ENCODE results near the gene DCPS. TPM values are rescaled to one million over a fixed set of nuclear protein-coding genes. Genes with fewer than 3 reads are reported as not detected.

Gene DCPS
- total and polyA plus RNA-seq, 7 experiments from 2014 or later: 11.0 to 39.2 (median 17.9) TPM

- Mint-ChIP-seq H3K27me3 (no peaks in the 10 kb centered on the region), H3K36me3 (peaks cover 18 to 51% (median 28%) of the 10 kb centered on the region in 5 donors), H3K4me3 (peak overlapping the region in 1 of 10 donors; percentile 16), H3K27ac (peak overlapping the region in 3 of 9 donors; percentile 13 to 65 (median 56)), H3K4me1 (peaks cover 16 to 46% (median 33%) of the 10 kb centered on the region in 7 donors), H3K9me3 (peaks cover 0 to 10% (median 5%) of the 10 kb centered on the region in 11 donors)
- CTCF ChIA-PET: interaction anchor here (3.3 kb wide), 1 partner anchor 170 kb away, joined by 21 read pairs; no protein-coding TSS in a partner anchor
- peaks cover 0 to 2% of the 10 kb centered on the region in 2 donors for H3K4me1 ChIP-seq (ENCODE audit: control insufficient read depth in 2 of 2, insufficient read depth in 2 of 2, low read length in 2 of 2)
- peak; percentile 65 for ATAC-seq
- peaks cover 0 to 34% (median 3%) of the 10 kb centered on the region in 3 experiments for H3K36me3 ChIP-seq (ENCODE audit: control insufficient read depth in 2 of 3, insufficient read depth in 3 of 3, low read length in 3 of 3)
- H3K9me3 ChIP-seq (ENCODE audit: control insufficient read depth in 2 of 3, low read length in 3 of 3): no peaks in the 10 kb centered on the region
- H3K27ac ChIP-seq (ENCODE audit: low read depth, low read length): no peak overlapping the region
- H3K27me3 ChIP-seq (ENCODE audit: control insufficient read depth in 2 of 2, insufficient read depth in 2 of 2, low read length in 2 of 2): no peaks in the 10 kb centered on the region
- POLR2A ChIA-PET: interaction anchor here (1.1 kb wide), 1 partner anchor 169 kb away, joined by 3 read pairs; no protein-coding TSS in a partner anchor
- intact Hi-C loops (cut with micrococcal nuclease): loop anchor here (2.0 to 5.0 kb wide), 2 partner anchors 105 to 681 kb away; no protein-coding TSS in a partner anchor
- DNase-seq: no peak
- no peak overlapping the region for H3K4me3 ChIP-seq (ENCODE audit: low read length)
These were observed 7.8 kb downstream of the DCPS start for GRCh38 chr11:126311401-126312291.

GRCh38 chr11:126312961-126313360 is 9.1 kb downstream of the DCPS start:
- Histone ChIP-seq H3K27ac (ENCODE audit: low read depth, low read length) (no peak overlapping the region), H3K4me3 (ENCODE audit: low read length) (no peak overlapping the region), H3K4me1 (ENCODE audit: control insufficient read depth in 2 of 2, insufficient read depth in 2 of 2, low read length in 2 of 2) (peaks cover 7 to 8% of the 10 kb centered on the region in 2 donors), H3K36me3 (ENCODE audit: control insufficient read depth in 2 of 3, insufficient read depth in 3 of 3, low read length in 3 of 3) (peaks cover 0 to 25% (median 0%) of the 10 kb centered on the region in 3 experiments), H3K9me3 (ENCODE audit: control insufficient read depth in 2 of 3, low read length in 3 of 3) (no peaks in the 10 kb centered on the region), H3K27me3 (ENCODE audit: control insufficient read depth in 2 of 2, insufficient read depth in 2 of 2, low read length in 2 of 2) (no peaks in the 10 kb centered on the region)
- Mint-ChIP-seq H3K27ac (peak overlapping the region in 1 of 9 donors; percentile 32), H3K36me3 (peaks cover 18 to 49% (median 31%) of the 10 kb centered on the region in 5 donors), H3K4me1 (peaks cover 20 to 46% (median 36%) of the 10 kb centered on the region in 7 donors), H3K4me3 (no peak overlapping the region), H3K9me3 (peaks cover 0 to 11% (median 5%) of the 10 kb centered on the region in 11 donors), H3K27me3 (no peaks in the 10 kb centered on the region)
- no peak for DNase-seq
- ChIA-PET POLR2A (interaction anchor here (1.1 to 1.3 kb wide), 2 partner anchors 10 to 31 kb away, joined by 4 to 9 read pairs; partner anchors contain the start of gene TIRAP), CTCF (no interaction called here)
- intact Hi-C loops (cut with micrococcal nuclease): loop anchor here in 1 of 2 donors (5.0 kb wide), 1 partner anchor 679 kb away; no protein-coding TSS in a partner anchor
- no peak for ATAC-seq

- POLR2A ChIA-PET: no interaction called here
- H3K4me1 Mint-ChIP-seq: peaks cover 27 to 50% (median 42%) of the 10 kb centered on the region in 7 donors
- no peak overlapping the region for H3K27ac ChIP-seq (ENCODE audit: low read depth, low read length)
These were observed 10.0 kb downstream of the DCPS start for GRCh38 chr11:126313826-126314225.

GRCh38 chr11:126317432-126317755 is 13.5 kb downstream of the DCPS start:
- Mint-ChIP-seq H3K27ac (peak overlapping the region; percentile 7 to 92 (median 87)), H3K27me3 (no peaks in the 10 kb centered on the region), H3K9me3 (peaks cover 0 to 11% (median 5%) of the 10 kb centered on the region in 11 donors), H3K4me1 (peaks cover 39 to 50% (median 42%) of the 10 kb centered on the region in 7 donors), H3K36me3 (peaks cover 17 to 49% (median 39%) of the 10 kb centered on the region in 5 donors), H3K4me3 (peak overlapping the region; percentile 10 to 77 (median 62))
- Histone ChIP-seq H3K27ac (ENCODE audit: low read depth, low read length) (peak overlapping the region; percentile 62), H3K36me3 (ENCODE audit: control insufficient read depth in 2 of 3, insufficient read depth in 3 of 3, low read length in 3 of 3) (peaks cover 0 to 6% (median 0%) of the 10 kb centered on the region in 3 experiments), H3K27me3 (ENCODE audit: control insufficient read depth in 2 of 2, insufficient read depth in 2 of 2, low read length in 2 of 2) (no peaks in the 10 kb centered on the region), H3K4me1 (ENCODE audit: control insufficient read depth in 2 of 2, insufficient read depth in 2 of 2, low read length in 2 of 2) (peaks cover 24 to 25% of the 10 kb centered on the region in 2 donors), H3K4me3 (ENCODE audit: low read length) (peak overlapping the region; percentile 38), H3K9me3 (ENCODE audit: control insufficient read depth in 2 of 3, low read length in 3 of 3) (no peaks in the 10 kb centered on the region)
- ATAC-seq (no peak), DNase-seq (no peak)
- CTCF ChIA-PET: interaction anchor here (1.2 kb wide), 1 partner anchor 14 kb away, joined by 3 read pairs; the partner anchor contains the start of gene DCPS
- intact Hi-C loops (cut with micrococcal nuclease): no loop called here
- POLR2A ChIA-PET: interaction anchor here (0.9 to 2.6 kb wide), 3 partner anchors 13 to 92 kb away, joined by 3 to 14 read pairs (median 3); partner anchors contain the start of gene DCPS

More at GRCh38 chr11:126313826-126314225, 10.0 kb downstream of the DCPS start:
- Histone ChIP-seq H3K27me3 (ENCODE audit: control insufficient read depth in 2 of 2, insufficient read depth in 2 of 2, low read length in 2 of 2) (no peaks in the 10 kb centered on the region), H3K36me3 (ENCODE audit: control insufficient read depth in 2 of 3, insufficient read depth in 3 of 3, low read length in 3 of 3) (peaks cover 0 to 21% (median 0%) of the 10 kb centered on the region in 3 experiments), H3K4me1 (ENCODE audit: control insufficient read depth in 2 of 2, insufficient read depth in 2 of 2, low read length in 2 of 2) (peaks cover 16 to 17% of the 10 kb centered on the region in 2 donors), H3K4me3 (ENCODE audit: low read length) (no peak overlapping the region), H3K9me3 (ENCODE audit: control insufficient read depth in 2 of 3, low read length in 3 of 3) (no peaks in the 10 kb centered on the region)
- H3K36me3 Mint-ChIP-seq: peaks cover 18 to 49% (median 31%) of the 10 kb centered on the region in 5 donors
- H3K27me3 Mint-ChIP-seq: no peaks in the 10 kb centered on the region
- DNase-seq (no peak), ATAC-seq (no peak)
- CTCF ChIA-PET: no interaction called here
- intact Hi-C loops (cut with micrococcal nuclease): loop anchor here in 1 of 2 donors (5.0 kb wide), 1 partner anchor 678 kb away; no protein-coding TSS in a partner anchor
- H3K9me3 Mint-ChIP-seq: peaks cover 0 to 11% (median 5%) of the 10 kb centered on the region in 11 donors
- H3K27ac Mint-ChIP-seq: peak overlapping the region in 1 of 9 donors; percentile 32
- no peak overlapping the region for H3K4me3 Mint-ChIP-seq

- DNase-seq (peak in 2 of 9 donors; percentile 24 to 28), ATAC-seq (peak; percentile 67)
- H3K9me3 ChIP-seq (ENCODE audit: control insufficient read depth in 2 of 3, low read length in 3 of 3): no peaks in the 10 kb centered on the region
- H3K4me3 ChIP-seq (ENCODE audit: low read length): peak overlapping the region; percentile 38
- peaks cover 24 to 25% of the 10 kb centered on the region in 2 donors for H3K4me1 ChIP-seq (ENCODE audit: control insufficient read depth in 2 of 2, insufficient read depth in 2 of 2, low read length in 2 of 2)
- H3K27me3 ChIP-seq (ENCODE audit: control insufficient read depth in 2 of 2, insufficient read depth in 2 of 2, low read length in 2 of 2): no peaks in the 10 kb centered on the region
- H3K4me3 Mint-ChIP-seq: peak overlapping the region; percentile 55 to 77 (median 62)
- H3K36me3 Mint-ChIP-seq: peaks cover 17 to 49% (median 39%) of the 10 kb centered on the region in 5 donors
- H3K4me1 Mint-ChIP-seq: peaks cover 39 to 50% (median 42%) of the 10 kb centered on the region in 7 donors
- POLR2A ChIA-PET: interaction anchor here (0.8 to 2.6 kb wide), 5 partner anchors 14 to 102 kb away, joined by 3 to 14 read pairs (median 3); partner anchors contain the start of gene DCPS
- no peaks in the 10 kb centered on the region for H3K27me3 Mint-ChIP-seq
- intact Hi-C loops (cut with micrococcal nuclease): loop anchor here in 1 of 2 donors (1.0 to 2.0 kb wide), 2 partner anchors 13 to 35 kb away; partner anchors contain the start of gene DCPS
- H3K36me3 ChIP-seq (ENCODE audit: control insufficient read depth in 2 of 3, insufficient read depth in 3 of 3, low read length in 3 of 3): peaks cover 0 to 6% (median 0%) of the 10 kb centered on the region in 3 experiments
- CTCF ChIA-PET: interaction anchor here (1.2 to 2.6 kb wide), 4 partner anchors 8 to 162 kb away, joined by 3 to 7 read pairs (median 6); partner anchors contain the start of gene DCPS
- H3K27ac Mint-ChIP-seq: peak overlapping the region; percentile 7 to 92 (median 87)
- peaks cover 0 to 11% (median 5%) of the 10 kb centered on the region in 11 donors for H3K9me3 Mint-ChIP-seq
- H3K27ac ChIP-seq (ENCODE audit: low read depth, low read length): peak overlapping the region; percentile 62
These were observed 14.1 kb downstream of the DCPS start for GRCh38 chr11:126317756-126318573.

Measured in naive thymus-derived CD4-positive, alpha-beta T cell (primary cell).